ENCODE results near the gene AGBL4.
"Not testable (repeated sequence)": the region's sequence is repeated elsewhere in the genome, so short reads cannot be mapped to it uniquely, and the experiment has no call there.

The AGBL4 gene

GRCh38 chr1:49036700-49037099, 987.1 kb downstream of the AGBL4 start:
- no peak for DNase-seq (ENCODE audit: low spot score)
- POLR2A ChIA-PET (ENCODE audit: low non-redundant PET), result interaction anchor here (0.6 kb wide), 1 partner anchor 17 kb away, joined by 8 read pairs; no protein-coding TSS in a partner anchor
- CTCF ChIA-PET, result interaction anchor here (0.7 kb wide), 1 partner anchor 819 kb away, joined by 3 read pairs; no protein-coding TSS in a partner anchor
- TF ChIP-seq CTCF (conservative IDR thresholded peaks at IDR 0.05; ENCODE audit: low read depth), result no peak
- no peak overlapping the region for H3K27ac ChIP-seq

- CTCF ChIA-PET, result no interaction called here
- H3K27ac ChIP-seq, result no peak overlapping the region
- TF ChIP-seq CTCF (conservative IDR thresholded peaks at IDR 0.05; ENCODE audit: low read depth), result no peak
- no peak for DNase-seq (ENCODE audit: low spot score)
- POLR2A ChIA-PET (ENCODE audit: low non-redundant PET), result no interaction called here
These were observed 995.4 kb downstream of the AGBL4 start for GRCh38 chr1:49028396-49028795.

GRCh38 chr1:49026230-49026811, 997.4 kb downstream of the AGBL4 start:
- POLR2A ChIA-PET (ENCODE audit: low non-redundant PET), result no interaction called here
- no peak for TF ChIP-seq CTCF (conservative IDR thresholded peaks at IDR 0.05; ENCODE audit: low read depth)
- no peak overlapping the region for H3K27ac ChIP-seq
- no peak for DNase-seq (ENCODE audit: low spot score)
- CTCF ChIA-PET, result no interaction called here

GRCh38 chr1:49016030-49016977, 1007.5 kb downstream of the AGBL4 start:
- CTCF ChIA-PET, result no interaction called here
- POLR2A ChIA-PET (ENCODE audit: low non-redundant PET), result no interaction called here
- TF ChIP-seq CTCF (conservative IDR thresholded peaks at IDR 0.05; ENCODE audit: low read depth), result no peak
- no peak overlapping the region for H3K27ac ChIP-seq
- no peak for DNase-seq (ENCODE audit: low spot score)

- POLR2A ChIA-PET (ENCODE audit: low non-redundant PET), result no interaction called here
- no peak overlapping the region for H3K27ac ChIP-seq
- no peak for TF ChIP-seq CTCF (conservative IDR thresholded peaks at IDR 0.05; ENCODE audit: low read depth)
- no peak for DNase-seq (ENCODE audit: low spot score)
- CTCF ChIA-PET, result no interaction called here
These were observed 1010.7 kb downstream of the AGBL4 start for GRCh38 chr1:49013079-49013478.

- DNase-seq (ENCODE audit: low spot score); H3K27ac ChIP-seq; CTCF ChIA-PET; POLR2A ChIA-PET (ENCODE audit: low non-redundant PET): not testable (repeated sequence)
These were observed 1020.8 kb downstream of the AGBL4 start for GRCh38 chr1:49002981-49003380.

- POLR2A ChIA-PET (ENCODE audit: low non-redundant PET), result no interaction called here
- no peak for TF ChIP-seq CTCF (conservative IDR thresholded peaks at IDR 0.05; ENCODE audit: low read depth)
- no peak overlapping the region for H3K27ac ChIP-seq
- DNase-seq (ENCODE audit: low spot score), result no peak
- CTCF ChIA-PET, result no interaction called here
These were observed 1024.4 kb downstream of the AGBL4 start for GRCh38 chr1:48999321-48999720.

All from RWPE1 (cell line).